NB4 (cell line): ENCODE measurements around the gene RIPOR1.

Experiments
- DNase-seq: peaks from one replicate; pipeline ENCODE4 v3.0.0; 2010; ENCODE audit warnings: low read depth
- H3K4me3 ChIP-seq: one replicate; pipeline ENCODE4 v1.5.1; 2011; ENCODE audit warnings: mild to moderate bottlenecking, low read depth, low read length, moderate library complexity
- CTCF ChIP-seq: IDR thresholded peaks from one replicate; pipeline ENCODE4 v1.5.1; 2012; ENCODE audit warnings: low read depth, low read length
- MAX ChIP-seq: IDR thresholded peaks from 2 replicates; pipeline ENCODE4 v1.6.1; 2011; ENCODE audit warnings: low read depth, low read length
- MYC ChIP-seq: IDR thresholded peaks from 2 replicates; pipeline ENCODE4 v1.6.1; 2011; ENCODE audit warnings: low read depth, low read length
- POLR2A ChIP-seq: IDR thresholded peaks from 2 replicates; pipeline ENCODE4 v1.6.1; 2011; ENCODE audit warnings: mild to moderate bottlenecking; ENCODE audit not compliant: insufficient read length; ENCODE audit errors: extremely low read depth

The RIPOR1 gene

GRCh38 chr16:67537636-67538591, 9.3 kb downstream of the RIPOR1 start:
- peak overlapping the region; percentile 30 for H3K4me3 ChIP-seq
- peak; percentile 59 for DNase-seq
- no peak for TF ChIP-seq MYC
- no peak for TF ChIP-seq POLR2A
- TF ChIP-seq CTCF = no peak
- TF ChIP-seq MAX = no peak

- no peak overlapping the region for H3K4me3 ChIP-seq
- TF ChIP-seq MYC (no peak), MAX (no peak), CTCF (no peak), POLR2A (no peak)
- no peak for DNase-seq
These were observed 10.1 kb downstream of the RIPOR1 start for GRCh38 chr16:67538666-67539101.

GRCh38 chr16:67539271-67539670, 10.6 kb downstream of the RIPOR1 start:
- H3K4me3 ChIP-seq = no peak overlapping the region
- TF ChIP-seq MYC (no peak), MAX (no peak), CTCF (no peak), POLR2A (no peak)
- DNase-seq = no peak

GRCh38 chr16:67539691-67540635, 11.3 kb downstream of the RIPOR1 start:
- no peak for DNase-seq
- no peak for TF ChIP-seq MYC
- H3K4me3 ChIP-seq = no peak overlapping the region

- TF ChIP-seq POLR2A = no peak
- TF ChIP-seq MYC = no peak
- TF ChIP-seq CTCF = no peak
- no peak for TF ChIP-seq MAX
- H3K4me3 ChIP-seq = no peak overlapping the region
- no peak for DNase-seq
These were observed 12.1 kb downstream of the RIPOR1 start for GRCh38 chr16:67540756-67541155.
